WERI-Rb-1 (cell line): ENCODE measurements around the gene MED25.

Experiments used
- DNase-seq: peaks from one replicate; pipeline ENCODE4 v3.0.0-alpha.2; 2020
- H3K27ac ChIP-seq: fragments of 250-450 bp; sonication (Bioruptor Pico); 2 replicates; pipeline ENCODE4 v1.5.1; 2020; ENCODE audit warnings: mild to moderate bottlenecking, moderate library complexity
- H3K27me3 ChIP-seq: fragments of 250-450 bp; sonication (Bioruptor Pico); 2 replicates; pipeline ENCODE4 v1.5.1; 2021; ENCODE audit warnings: mild to moderate bottlenecking, low read depth, moderate library complexity; ENCODE audit not compliant: insufficient read depth, severe bottlenecking
- H3K36me3 ChIP-seq: fragments of 250-450 bp; sonication (Bioruptor Pico); 2 replicates; pipeline ENCODE4 v1.5.1; 2020; ENCODE audit warnings: mild to moderate bottlenecking, moderate library complexity
- H3K4me3 ChIP-seq: 2 replicates; pipeline ENCODE4 v1.5.1; 2011; ENCODE audit warnings: low read depth, mild to moderate bottlenecking, control low read depth, low read length
- H3K9me3 ChIP-seq: fragments of 250-450 bp; sonication (Bioruptor Pico); 2 replicates; pipeline ENCODE4 v1.5.1; 2021; ENCODE audit warnings: mild to moderate bottlenecking, moderate library complexity; ENCODE audit not compliant: severe bottlenecking
- CTCF ChIP-seq: IDR thresholded peaks from 2 replicates; pipeline ENCODE4 v1.5.1; 2011; ENCODE audit warnings: low read depth, mild to moderate bottlenecking, control low read depth, inconsistent platforms, low read length

Gene MED25

GRCh38 chr19:49874503-49875157 lies 56.5 kb downstream of the MED25 start:
- TF ChIP-seq CTCF, result no peak
- peaks cover 6% of the 10 kb centered on the region for H3K36me3 ChIP-seq
- DNase-seq, result no peak
- no peak overlapping the region for H3K27ac ChIP-seq
- no peaks in the 10 kb centered on the region for H3K9me3 ChIP-seq
- no peak overlapping the region for H3K4me3 ChIP-seq
- no peaks in the 10 kb centered on the region for H3K27me3 ChIP-seq

DNA sequence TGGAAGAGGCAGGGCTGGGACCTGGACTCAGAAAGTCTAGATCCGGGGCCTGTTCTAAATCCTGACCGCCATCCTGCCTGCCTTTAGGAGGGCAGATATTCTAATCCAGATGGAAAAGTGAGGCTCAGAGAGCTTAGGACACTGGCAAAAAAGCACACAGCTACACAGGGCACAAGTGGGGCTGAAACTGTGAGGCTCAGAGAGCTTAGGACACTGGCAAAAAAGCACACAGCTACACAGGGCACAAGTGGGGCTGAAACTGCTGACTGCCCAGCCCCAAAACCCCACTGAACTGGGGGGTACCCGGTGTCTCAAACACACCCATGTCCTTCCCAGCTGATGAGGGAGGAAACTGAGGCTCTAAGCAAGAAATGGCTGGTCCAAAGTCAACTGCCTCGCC lies 57.1 kb downstream of the MED25 start:
- H3K9me3 ChIP-seq, result no peaks in the 10 kb centered on the region
- DNase-seq, result no peak
- H3K36me3 ChIP-seq, result peaks cover 10% of the 10 kb centered on the region
- H3K4me3 ChIP-seq, result peak overlapping the region; percentile 78
- H3K27me3 ChIP-seq, result no peaks in the 10 kb centered on the region
- peak overlapping the region; percentile 96 for H3K27ac ChIP-seq
- no peak for TF ChIP-seq CTCF

GRCh38 chr19:49875857-49876421 lies 57.9 kb downstream of the MED25 start:
- TF ChIP-seq CTCF, result no peak
- no peaks in the 10 kb centered on the region for H3K9me3 ChIP-seq
- H3K4me3 ChIP-seq, result peak overlapping the region; percentile 78
- H3K27me3 ChIP-seq, result no peaks in the 10 kb centered on the region
- H3K27ac ChIP-seq, result peak overlapping the region; percentile 96
- H3K36me3 ChIP-seq, result peaks cover 17% of the 10 kb centered on the region
- DNase-seq, result peak; percentile 56

DNA sequence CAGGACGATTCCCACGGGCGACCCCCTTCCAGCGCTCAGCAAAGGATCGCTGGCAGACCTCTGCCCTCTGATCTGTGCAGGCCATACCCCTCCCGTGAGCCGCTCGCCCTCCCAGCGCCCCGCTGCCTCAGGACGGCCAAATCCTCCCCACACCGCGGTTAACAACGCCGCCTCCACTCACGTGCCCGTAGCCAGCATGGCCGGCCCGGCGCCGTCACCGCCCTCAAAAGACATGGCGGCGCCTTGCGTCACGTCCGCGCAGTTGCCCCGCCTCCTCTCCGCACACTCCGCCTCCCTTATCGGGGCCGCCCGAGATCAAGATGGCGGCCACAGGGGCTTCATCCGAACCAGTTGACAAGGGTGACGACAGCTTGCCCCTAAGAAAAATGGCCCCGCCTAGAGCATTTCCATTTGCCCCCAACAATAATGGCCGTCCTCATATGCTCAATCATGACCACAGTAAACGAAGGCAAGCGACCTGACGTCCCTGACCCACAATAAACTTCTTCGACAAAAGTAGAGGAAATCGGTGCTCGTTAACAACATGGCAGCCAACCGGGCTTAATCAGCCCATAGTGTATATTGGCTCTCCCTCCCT lies 58.4 kb downstream of the MED25 start:
- Histone ChIP-seq H3K27ac (peak overlapping the region; percentile 96), H3K4me3 (peak overlapping the region; percentile 78), H3K36me3 (peaks cover 23% of the 10 kb centered on the region), H3K9me3 (no peaks in the 10 kb centered on the region), H3K27me3 (no peaks in the 10 kb centered on the region)
- TF ChIP-seq CTCF, result no peak
- DNase-seq, result peak; percentile 98

DNA sequence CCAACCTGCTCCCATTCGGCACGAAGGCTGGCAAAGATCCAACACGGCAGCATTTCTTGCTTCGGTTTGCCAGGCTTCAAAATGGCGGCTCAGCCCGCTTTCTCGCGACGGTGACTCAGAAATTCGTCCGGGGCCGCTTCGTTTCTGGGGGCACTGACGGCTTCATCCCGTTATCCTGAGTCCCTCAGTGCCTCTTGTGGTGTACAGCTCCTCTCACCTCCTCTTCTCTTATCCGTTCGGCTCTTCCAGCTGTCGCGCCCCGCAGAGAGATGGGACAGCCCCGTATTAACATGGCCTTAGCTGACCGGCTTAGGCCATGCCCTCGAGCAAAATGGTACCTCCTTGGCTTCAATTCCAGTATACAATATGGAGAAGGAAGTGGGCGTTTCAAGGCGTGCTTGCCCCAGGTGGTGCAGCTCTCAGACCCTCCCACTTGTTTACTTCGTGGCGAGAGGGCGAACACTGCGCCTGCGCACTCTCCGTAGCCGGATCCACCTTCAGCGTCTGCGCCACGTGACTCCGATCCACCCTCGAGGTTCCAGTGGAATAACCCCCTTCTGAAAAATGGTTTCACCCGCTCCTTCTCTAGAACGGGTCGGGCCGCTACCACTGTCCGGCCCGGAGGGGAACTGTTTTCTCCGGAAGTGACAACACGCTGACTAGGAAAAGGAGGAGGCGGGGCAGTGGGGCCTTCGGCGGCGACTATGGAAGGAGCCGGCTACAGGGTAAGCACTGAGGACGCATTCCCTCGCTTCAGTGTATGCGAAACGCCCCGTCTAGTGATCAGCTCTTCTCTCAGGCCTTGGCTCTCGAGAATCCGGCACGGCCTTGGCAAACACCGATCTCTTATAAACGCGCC lies 59.2 kb downstream of the MED25 start, which contains the start of the genes AKT1S1 and TBC1D17:
Gene AKT1S1, minus strand, starts transcription at position 336 of the 859 bp plus-strand sequence. CDS start 4,060 bp downstream, outside the sequence.
Gene TBC1D17, plus strand, starts transcription at position 683 of the 859 bp plus-strand sequence. Its CDS starts 22 bp downstream, at position 705.
- Histone ChIP-seq H3K9me3 (no peaks in the 10 kb centered on the region), H3K36me3 (peaks cover 31% of the 10 kb centered on the region), H3K27me3 (no peaks in the 10 kb centered on the region), H3K27ac (peak within 1 kb of the TSS; percentile 96), H3K4me3 (peak within 1 kb of the TSS; percentile 78)
- no peak for TF ChIP-seq CTCF
- DNase-seq, result peak; percentile 98
